IMR-90 (cell line): ENCODE results near the gene ASTN2.

Source experiments
- BHLHE40 ChIP-seq: fragments of 150-350 bp; IDR thresholded peaks from 2 replicates; pipeline ENCODE4 v1.6.1; 2016; ENCODE audit warnings: mild to moderate bottlenecking, low read depth, low read length
- CEBPB ChIP-seq: IDR thresholded peaks from 2 replicates; pipeline ENCODE4 v1.6.1; 2012; ENCODE audit warnings: low read depth, low read length, improper control_type of control experiment
- FOS ChIP-seq: fragments of 150-350 bp; IDR thresholded peaks from 2 replicates; pipeline ENCODE4 v1.6.1; 2016; ENCODE audit warnings: low read depth, low read length
- MAFK ChIP-seq: IDR thresholded peaks from 2 replicates; pipeline ENCODE4 v1.6.1; 2012; ENCODE audit warnings: low read depth, low read length, improper control_type of control experiment
- MAZ ChIP-seq: IDR thresholded peaks from 2 replicates; pipeline ENCODE4 v1.6.1; 2012; ENCODE audit warnings: low read depth, mild to moderate bottlenecking, low read length, improper control_type of control experiment, moderate library complexity, borderline replicate concordance
- POLR2A ChIP-seq: IDR thresholded peaks from 2 replicates; pipeline ENCODE4 v1.6.1; 2012; ENCODE audit warnings: mild to moderate bottlenecking, low read depth, low read length
- RAD21 ChIP-seq: IDR thresholded peaks from 2 replicates; pipeline ENCODE4 v1.6.1; 2012; ENCODE audit warnings: low read length, improper control_type of control experiment
- RCOR1 ChIP-seq: IDR thresholded peaks from 2 replicates; pipeline ENCODE4 v1.6.1; 2012; ENCODE audit warnings: mild to moderate bottlenecking, low read length, improper control_type of control experiment; ENCODE audit not compliant: insufficient replicate concordance
- RFX5 ChIP-seq: IDR thresholded peaks from 2 replicates; pipeline ENCODE4 v1.8.0; 2012; ENCODE audit warnings: low read depth, mild to moderate bottlenecking, low read length, moderate library complexity
- SMC3 ChIP-seq: fragments of 150-350 bp; IDR thresholded peaks from 2 replicates; pipeline ENCODE4 v1.6.1; 2016; ENCODE audit warnings: low read depth, mild to moderate bottlenecking, antibody characterized with exemption, low read length, moderate library complexity
- TF ChIP-seq, protein P1 (sequence below): conservative IDR thresholded peaks from 2 replicates; pipeline ENCODE4 v1.5.1; 2012; ENCODE audit warnings: mild to moderate bottlenecking, low read depth, low read length, improper control_type of control experiment
- TF ChIP-seq, protein P2 (sequence below): fragments of 150-350 bp; IDR thresholded peaks from 2 replicates; pipeline ENCODE4 v1.6.1; 2017; ENCODE audit warnings: mild to moderate bottlenecking, antibody characterized with exemption, low read length, low read depth

GRCh38 chr9:116437411-116438370, 977.2 kb downstream of the ASTN2 start:
- TF ChIP-seq POLR2A (no peak), RFX5 (no peak), SMC3 (no peak), MAFK (no peak), RCOR1 (no peak), RAD21 (no peak), BHLHE40 (no peak), CEBPB (no peak), MAZ (no peak), FOS (no peak)
- TF ChIP-seq, protein P1, sequence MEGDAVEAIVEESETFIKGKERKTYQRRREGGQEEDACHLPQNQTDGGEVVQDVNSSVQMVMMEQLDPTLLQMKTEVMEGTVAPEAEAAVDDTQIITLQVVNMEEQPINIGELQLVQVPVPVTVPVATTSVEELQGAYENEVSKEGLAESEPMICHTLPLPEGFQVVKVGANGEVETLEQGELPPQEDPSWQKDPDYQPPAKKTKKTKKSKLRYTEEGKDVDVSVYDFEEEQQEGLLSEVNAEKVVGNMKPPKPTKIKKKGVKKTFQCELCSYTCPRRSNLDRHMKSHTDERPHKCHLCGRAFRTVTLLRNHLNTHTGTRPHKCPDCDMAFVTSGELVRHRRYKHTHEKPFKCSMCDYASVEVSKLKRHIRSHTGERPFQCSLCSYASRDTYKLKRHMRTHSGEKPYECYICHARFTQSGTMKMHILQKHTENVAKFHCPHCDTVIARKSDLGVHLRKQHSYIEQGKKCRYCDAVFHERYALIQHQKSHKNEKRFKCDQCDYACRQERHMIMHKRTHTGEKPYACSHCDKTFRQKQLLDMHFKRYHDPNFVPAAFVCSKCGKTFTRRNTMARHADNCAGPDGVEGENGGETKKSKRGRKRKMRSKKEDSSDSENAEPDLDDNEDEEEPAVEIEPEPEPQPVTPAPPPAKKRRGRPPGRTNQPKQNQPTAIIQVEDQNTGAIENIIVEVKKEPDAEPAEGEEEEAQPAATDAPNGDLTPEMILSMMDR = no peak
- TF ChIP-seq, protein P2, sequence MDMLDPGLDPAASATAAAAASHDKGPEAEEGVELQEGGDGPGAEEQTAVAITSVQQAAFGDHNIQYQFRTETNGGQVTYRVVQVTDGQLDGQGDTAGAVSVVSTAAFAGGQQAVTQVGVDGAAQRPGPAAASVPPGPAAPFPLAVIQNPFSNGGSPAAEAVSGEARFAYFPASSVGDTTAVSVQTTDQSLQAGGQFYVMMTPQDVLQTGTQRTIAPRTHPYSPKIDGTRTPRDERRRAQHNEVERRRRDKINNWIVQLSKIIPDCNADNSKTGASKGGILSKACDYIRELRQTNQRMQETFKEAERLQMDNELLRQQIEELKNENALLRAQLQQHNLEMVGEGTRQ = no peak
